HL-60 (cell line): Measurements from ENCODE around the gene TSPAN6.

Experiments used
- DNase-seq, 2 experiments: peaks; one replicate each; pipeline ENCODE4 v3.0.0-alpha.2; 2010 to 2020; ENCODE audit warnings: low read depth in 1 of 2, low spot score in 1 of 2
- H3K27ac ChIP-seq: fragments of 250-450 bp; sonication (Bioruptor Pico); replicated peaks from 2 replicates; pipeline ENCODE4 v1.5.1; 2020; ENCODE audit warnings: mild to moderate bottlenecking, moderate library complexity
- H3K27me3 ChIP-seq: fragments of 250-450 bp; sonication (Bioruptor Pico); 2 replicates; pipeline ENCODE4 v1.5.1; 2021; ENCODE audit warnings: mild to moderate bottlenecking, moderate library complexity; ENCODE audit not compliant: insufficient read depth, poor library complexity, severe bottlenecking
- H3K4me3 ChIP-seq: replicated peaks from 2 replicates; pipeline ENCODE4 v1.5.1; 2011; ENCODE audit warnings: mild to moderate bottlenecking, control low read depth, low read length; ENCODE audit not compliant: insufficient read depth
- CTCF ChIP-seq: IDR thresholded peaks from one replicate; pipeline ENCODE4 v1.5.1; 2011; ENCODE audit warnings: low read length, control low read depth, inconsistent platforms; ENCODE audit not compliant: insufficient read depth
- GABPA ChIP-seq: IDR thresholded peaks from 2 replicates; pipeline ENCODE4 v1.6.1; 2012; ENCODE audit warnings: low read depth
- POLR2AphosphoS5 ChIP-seq: IDR thresholded peaks from 2 replicates; pipeline ENCODE4 v1.6.1; 2012; ENCODE audit warnings: low read depth
- SPI1 ChIP-seq: IDR thresholded peaks from 2 replicates; pipeline ENCODE4 v1.6.1; 2012; ENCODE audit warnings: low read depth, mild to moderate bottlenecking, borderline replicate concordance
- TF ChIP-seq, protein P1 (sequence below): IDR thresholded peaks from 2 replicates; pipeline ENCODE4 v1.6.1; 2012; ENCODE audit warnings: low read depth; ENCODE audit not compliant: insufficient replicate concordance

TSPAN6 gene

GRCh38 chrX:100659431-100660137 is 23.0 kb upstream of the TSPAN6 start:
- TF ChIP-seq SPI1 (no peak), POLR2AphosphoS5 (no peak), CTCF (no peak), GABPA (no peak)
- TF ChIP-seq, protein P1, sequence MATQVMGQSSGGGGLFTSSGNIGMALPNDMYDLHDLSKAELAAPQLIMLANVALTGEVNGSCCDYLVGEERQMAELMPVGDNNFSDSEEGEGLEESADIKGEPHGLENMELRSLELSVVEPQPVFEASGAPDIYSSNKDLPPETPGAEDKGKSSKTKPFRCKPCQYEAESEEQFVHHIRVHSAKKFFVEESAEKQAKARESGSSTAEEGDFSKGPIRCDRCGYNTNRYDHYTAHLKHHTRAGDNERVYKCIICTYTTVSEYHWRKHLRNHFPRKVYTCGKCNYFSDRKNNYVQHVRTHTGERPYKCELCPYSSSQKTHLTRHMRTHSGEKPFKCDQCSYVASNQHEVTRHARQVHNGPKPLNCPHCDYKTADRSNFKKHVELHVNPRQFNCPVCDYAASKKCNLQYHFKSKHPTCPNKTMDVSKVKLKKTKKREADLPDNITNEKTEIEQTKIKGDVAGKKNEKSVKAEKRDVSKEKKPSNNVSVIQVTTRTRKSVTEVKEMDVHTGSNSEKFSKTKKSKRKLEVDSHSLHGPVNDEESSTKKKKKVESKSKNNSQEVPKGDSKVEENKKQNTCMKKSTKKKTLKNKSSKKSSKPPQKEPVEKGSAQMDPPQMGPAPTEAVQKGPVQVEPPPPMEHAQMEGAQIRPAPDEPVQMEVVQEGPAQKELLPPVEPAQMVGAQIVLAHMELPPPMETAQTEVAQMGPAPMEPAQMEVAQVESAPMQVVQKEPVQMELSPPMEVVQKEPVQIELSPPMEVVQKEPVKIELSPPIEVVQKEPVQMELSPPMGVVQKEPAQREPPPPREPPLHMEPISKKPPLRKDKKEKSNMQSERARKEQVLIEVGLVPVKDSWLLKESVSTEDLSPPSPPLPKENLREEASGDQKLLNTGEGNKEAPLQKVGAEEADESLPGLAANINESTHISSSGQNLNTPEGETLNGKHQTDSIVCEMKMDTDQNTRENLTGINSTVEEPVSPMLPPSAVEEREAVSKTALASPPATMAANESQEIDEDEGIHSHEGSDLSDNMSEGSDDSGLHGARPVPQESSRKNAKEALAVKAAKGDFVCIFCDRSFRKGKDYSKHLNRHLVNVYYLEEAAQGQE, result no peak
- no peak overlapping the region for H3K27ac ChIP-seq
- H3K27me3 ChIP-seq, result no peaks in the 10 kb centered on the region
- DNase-seq, result no peak
- no peak overlapping the region for H3K4me3 ChIP-seq

GRCh38 chrX:100658941-100659381 is 22.4 kb upstream of the TSPAN6 start:
- TF ChIP-seq GABPA, result no peak
- TF ChIP-seq, protein P1, result no peak
- no peak for TF ChIP-seq POLR2AphosphoS5
- TF ChIP-seq CTCF, result no peak
- TF ChIP-seq SPI1, result no peak
- no peak overlapping the region for H3K27ac ChIP-seq
- H3K4me3 ChIP-seq, result no peak overlapping the region
- no peaks in the 10 kb centered on the region for H3K27me3 ChIP-seq
- no peak for DNase-seq

DNA sequence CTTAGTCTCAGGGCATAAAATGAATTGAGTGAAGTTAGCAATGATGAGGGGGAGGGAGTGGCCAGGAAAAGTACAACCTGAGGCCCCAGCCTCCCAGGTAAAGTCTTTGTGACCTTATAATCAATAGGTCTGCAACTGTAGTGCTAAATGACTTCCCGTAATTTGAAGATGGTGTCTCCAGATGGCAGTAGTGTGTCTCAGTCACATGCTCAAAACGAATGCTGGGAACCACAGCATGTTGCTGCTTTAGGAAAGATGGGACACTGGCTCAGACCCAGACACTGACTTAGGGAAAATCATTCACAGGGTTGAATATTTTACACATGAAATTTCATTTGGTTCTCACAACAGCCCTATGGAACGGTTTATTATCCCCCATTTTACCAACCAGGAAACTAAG is 17.7 kb upstream of the TSPAN6 start:
- Histone ChIP-seq H3K4me3 (no peak overlapping the region), H3K27ac (no peak overlapping the region), H3K27me3 (no peaks in the 10 kb centered on the region)
- no peak for DNase-seq
- TF ChIP-seq, protein P1, result no peak
- TF ChIP-seq GABPA, result no peak
- no peak for TF ChIP-seq POLR2AphosphoS5
- TF ChIP-seq SPI1, result no peak
- no peak for TF ChIP-seq CTCF
